HG03354 (cell line): ENCODE results near the gene PRPF6.
"Not testable (repeated sequence)": the region's sequence is repeated elsewhere in the genome, so short reads cannot be mapped to it uniquely, and the experiment has no call there.

Source experiments
- ATAC-seq: cut with Tn5 transposase; IDR thresholded peaks from one replicate; pipeline ENCODE4 v1.9.1; 2021; ENCODE audit warnings: mild to moderate bottlenecking; ENCODE audit not compliant: unreplicated experiment, poor library complexity, severe bottlenecking

The PRPF6 gene

GRCh38 chr20:64003960-64004725 is 23.2 kb downstream of the PRPF6 start:
- no peak for ATAC-seq

GRCh38 chr20:64005394-64005793 is 24.5 kb downstream of the PRPF6 start:
- no peak for ATAC-seq

GRCh38 chr20:64006490-64006889 is 25.6 kb downstream of the PRPF6 start:
- ATAC-seq: no peak

- ATAC-seq: no peak
These were observed 26.0 kb downstream of the PRPF6 start for GRCh38 chr20:64006902-64007301.

GRCh38 chr20:64009811-64010387 is 29.0 kb downstream of the PRPF6 start:
- ATAC-seq: no peak

- ATAC-seq: no peak
These were observed 29.8 kb downstream of the PRPF6 start for GRCh38 chr20:64010711-64011237.

GRCh38 chr20:64011366-64011779 is 30.4 kb downstream of the PRPF6 start:
- no peak for ATAC-seq

- not testable (repeated sequence) for ATAC-seq
These were observed 31.6 kb downstream of the PRPF6 start for GRCh38 chr20:64012385-64013154.

- no peak for ATAC-seq
These were observed 34.7 kb downstream of the PRPF6 start for GRCh38 chr20:64015635-64016034.

GRCh38 chr20:64021124-64021975 is 40.4 kb downstream of the PRPF6 start:
- no peak for ATAC-seq

GRCh38 chr20:64022671-64023360 is 41.9 kb downstream of the PRPF6 start:
- ATAC-seq: no peak

GRCh38 chr20:64023361-64024140 is 42.6 kb downstream of the PRPF6 start:
- ATAC-seq: no peak

GRCh38 chr20:64024141-64024990 is 43.4 kb downstream of the PRPF6 start:
- ATAC-seq: no peak

GRCh38 chr20:64025101-64025825 is 44.3 kb downstream of the PRPF6 start:
- ATAC-seq: no peak

- ATAC-seq: no peak
These were observed 45.0 kb downstream of the PRPF6 start for GRCh38 chr20:64025826-64026412.

- ATAC-seq: no peak
These were observed 47.2 kb downstream of the PRPF6 start for GRCh38 chr20:64027981-64028685.
